Natural killer cell (primary cell): ENCODE measurements around the gene SPDYC. TPM values are rescaled to one million over a fixed set of nuclear protein-coding genes. Genes with fewer than 3 reads are reported as not detected.

Experiments used
- ATAC-seq, 3 donors: fragments of 150-1000 bp in 2 of 3; fragments of 200-7000 bp in 1 of 3; cut with Tn5 transposase; 1 replicate in 1 of 3; 2 replicates in 2 of 3; pipeline ENCODE4 v1.10.0; 2021; ENCODE audit warnings: mild to moderate bottlenecking in 2 of 3, moderate library complexity in 2 of 3
- DNase-seq, 2 donors: peaks; one replicate each; pipeline versions ENCODE4 v3.0.0 to v3.0.0-alpha.2; 2013 to 2021; ENCODE audit warnings: mixed read lengths in 1 of 2
- H3K27ac ChIP-seq: one replicate; pipeline ENCODE4 v1.5.1; 2013; ENCODE audit warnings: mild to moderate bottlenecking, low read length
- H3K27me3 ChIP-seq: one replicate; pipeline ENCODE4 v1.6.1; 2013; ENCODE audit warnings: low read length; ENCODE audit not compliant: control insufficient read depth, insufficient read depth
- H3K36me3 ChIP-seq: one replicate; pipeline ENCODE4 v1.6.1; 2013; ENCODE audit warnings: low read length; ENCODE audit not compliant: control insufficient read depth, insufficient read depth
- H3K4me1 ChIP-seq: one replicate; pipeline ENCODE4 v1.6.1; 2013; ENCODE audit warnings: low read length; ENCODE audit not compliant: control insufficient read depth, insufficient read depth
- H3K4me3 ChIP-seq: one replicate; pipeline ENCODE4 v1.5.1; 2013; ENCODE audit warnings: low read length
- H3K9me3 ChIP-seq: one replicate; pipeline ENCODE4 v1.6.1; 2013; ENCODE audit warnings: low read length; ENCODE audit not compliant: control insufficient read depth, insufficient read depth
- H3K27ac Mint-ChIP-seq, 2 donors: one replicate each; pipeline ENCODE4 v1.8.0; 2022; ENCODE audit warnings: mild to moderate bottlenecking in 2 of 2, mixed read lengths in 2 of 2, moderate library complexity in 1 of 2
- H3K27me3 Mint-ChIP-seq, 2 donors: one replicate each; pipeline ENCODE4 v1.8.0; 2022; ENCODE audit warnings: low read depth in 2 of 2, mixed read lengths in 2 of 2
- H3K36me3 Mint-ChIP-seq: one replicate; pipeline ENCODE4 v1.8.0; 2022; ENCODE audit warnings: mixed read lengths
- H3K4me1 Mint-ChIP-seq, 2 donors: one replicate each; pipeline ENCODE4 v1.8.0; 2022; ENCODE audit warnings: mixed read lengths in 2 of 2
- H3K4me3 Mint-ChIP-seq: one replicate; pipeline ENCODE4 v1.8.0; 2022; ENCODE audit warnings: mild to moderate bottlenecking, moderate library complexity, mixed read lengths
- H3K9me3 Mint-ChIP-seq, 2 donors: one replicate each; pipeline ENCODE4 v1.8.0; 2022; ENCODE audit warnings: mixed read lengths in 2 of 2
- WGBS: methylation state at CpG from one replicate; pipeline ENCODE4 v1.1.7; 2013; ENCODE audit warnings: missing lambda C conversion rate; ENCODE audit not compliant: insufficient coverage; 5-methylcytosine and 5-hydroxymethylcytosine counted together
- intact Hi-C: fragments of 100-400 bp; cut with micrococcal nuclease; formaldehyde crosslinking; loops from one replicate; pipeline ENCODE4 v1.14.2; 2022
- total RNA-seq, 4 donors: library from RNA; stranded (reverse); fragments of 120-200 nt in 1 of 4; gene quantifications; one replicate each; pipeline versions ENCODE4 v1.2.3 to v1.2.4, GENCODE V29; 2013 to 2022
- TF ChIP-seq, protein P1 (sequence below): fragments of 200-600 bp; IDR thresholded peaks from one replicate; pipeline ENCODE4 v1.8.0; 2022; ENCODE audit warnings: antibody characterized with exemption

Gene SPDYC
- total RNA-seq, 3 donors from 2014 or later (not counting 1 experiment from before 2014, with no cell fraction given) = not detected

DNA sequence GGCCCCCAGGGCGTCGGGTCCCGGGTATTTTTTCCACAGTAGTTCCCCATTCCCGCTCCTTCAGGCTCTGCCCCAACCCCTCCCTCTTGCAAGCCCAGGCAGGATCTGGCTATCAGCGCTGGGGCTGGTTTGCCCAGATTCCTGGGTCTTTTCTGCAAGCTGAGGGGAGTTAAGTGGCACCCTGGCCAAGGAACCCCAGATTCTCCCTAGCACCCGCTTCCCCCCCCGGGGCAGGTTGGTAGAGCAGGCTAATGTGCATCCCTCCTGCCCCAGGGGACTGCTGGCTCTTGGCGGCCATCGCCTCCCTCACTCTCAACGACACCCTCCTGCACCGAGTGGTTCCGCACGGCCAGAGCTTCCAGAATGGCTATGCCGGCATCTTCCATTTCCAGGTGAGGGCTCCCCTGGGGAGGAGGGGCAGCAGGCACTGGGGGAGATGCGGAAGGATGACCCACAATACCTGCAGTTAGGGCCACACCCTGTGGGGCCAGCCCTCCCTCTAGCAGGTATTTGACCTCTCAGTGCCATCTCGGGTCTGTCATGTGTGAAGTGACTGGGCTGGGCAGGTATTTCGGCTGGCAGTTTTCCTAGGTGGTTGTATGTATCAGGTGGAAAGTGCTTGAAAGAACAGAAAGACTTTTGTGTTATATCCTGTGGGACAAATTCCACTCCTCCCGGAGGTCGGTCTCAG, 13.3 kb downstream of the SPDYC start:
- Mint-ChIP-seq H3K36me3 (no peaks in the 10 kb centered on the region), H3K9me3 (no peaks in the 10 kb centered on the region), H3K27me3 (no peaks in the 10 kb centered on the region), H3K27ac (peak overlapping the region; percentile 16 to 47), H3K4me1 (peaks cover 14 to 48% of the 10 kb centered on the region in 2 donors), H3K4me3 (peak overlapping the region; percentile 88)
- Histone ChIP-seq H3K9me3 (no peaks in the 10 kb centered on the region), H3K36me3 (peaks cover 33% of the 10 kb centered on the region), H3K4me3 (no peak overlapping the region), H3K27ac (no peak overlapping the region), H3K27me3 (no peaks in the 10 kb centered on the region), H3K4me1 (peaks cover 25% of the 10 kb centered on the region)
- 95% methylated on average over 19 of the region's 19 CpGs for WGBS
- ATAC-seq (no peak), DNase-seq (no peak)
- TF ChIP-seq, protein P1, sequence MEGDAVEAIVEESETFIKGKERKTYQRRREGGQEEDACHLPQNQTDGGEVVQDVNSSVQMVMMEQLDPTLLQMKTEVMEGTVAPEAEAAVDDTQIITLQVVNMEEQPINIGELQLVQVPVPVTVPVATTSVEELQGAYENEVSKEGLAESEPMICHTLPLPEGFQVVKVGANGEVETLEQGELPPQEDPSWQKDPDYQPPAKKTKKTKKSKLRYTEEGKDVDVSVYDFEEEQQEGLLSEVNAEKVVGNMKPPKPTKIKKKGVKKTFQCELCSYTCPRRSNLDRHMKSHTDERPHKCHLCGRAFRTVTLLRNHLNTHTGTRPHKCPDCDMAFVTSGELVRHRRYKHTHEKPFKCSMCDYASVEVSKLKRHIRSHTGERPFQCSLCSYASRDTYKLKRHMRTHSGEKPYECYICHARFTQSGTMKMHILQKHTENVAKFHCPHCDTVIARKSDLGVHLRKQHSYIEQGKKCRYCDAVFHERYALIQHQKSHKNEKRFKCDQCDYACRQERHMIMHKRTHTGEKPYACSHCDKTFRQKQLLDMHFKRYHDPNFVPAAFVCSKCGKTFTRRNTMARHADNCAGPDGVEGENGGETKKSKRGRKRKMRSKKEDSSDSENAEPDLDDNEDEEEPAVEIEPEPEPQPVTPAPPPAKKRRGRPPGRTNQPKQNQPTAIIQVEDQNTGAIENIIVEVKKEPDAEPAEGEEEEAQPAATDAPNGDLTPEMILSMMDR = no peak
- intact Hi-C loops = no loop called here

DNA sequence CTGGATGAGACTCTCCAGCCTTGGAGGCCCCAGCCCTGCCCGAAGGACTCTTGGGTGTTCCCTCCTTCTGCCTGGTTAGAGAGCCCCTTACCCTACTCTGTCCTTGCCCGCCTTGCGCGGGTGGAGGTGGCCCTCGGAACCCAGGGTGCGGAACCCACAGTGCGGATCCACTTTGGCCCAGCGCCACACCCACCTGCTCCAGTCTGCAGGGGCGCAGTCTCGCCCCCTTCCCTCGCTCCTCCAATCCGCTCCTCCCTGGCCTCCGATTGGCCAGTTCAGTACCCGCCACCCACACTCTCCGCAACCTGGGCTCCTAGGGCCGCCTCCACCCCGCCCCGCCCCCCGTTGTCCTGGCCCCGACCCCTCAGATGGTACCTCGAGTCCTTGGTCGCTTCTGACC, 14.1 kb downstream of the SPDYC start:
- TF ChIP-seq, protein P1 = no peak
- 93% methylated on average over 22 of the region's 22 CpGs for WGBS
- Histone ChIP-seq H3K27me3 (no peaks in the 10 kb centered on the region), H3K27ac (no peak overlapping the region), H3K9me3 (no peaks in the 10 kb centered on the region), H3K4me3 (no peak overlapping the region), H3K4me1 (peaks cover 25% of the 10 kb centered on the region), H3K36me3 (peaks cover 40% of the 10 kb centered on the region)
- intact Hi-C loops = no loop called here
- Mint-ChIP-seq H3K27me3 (no peaks in the 10 kb centered on the region), H3K27ac (peak overlapping the region in 1 of 2 donors; percentile 18), H3K4me1 (peaks cover 14 to 48% of the 10 kb centered on the region in 2 donors), H3K36me3 (no peaks in the 10 kb centered on the region), H3K4me3 (peak overlapping the region; percentile 13), H3K9me3 (no peaks in the 10 kb centered on the region)
- ATAC-seq (no peak), DNase-seq (no peak)

DNA sequence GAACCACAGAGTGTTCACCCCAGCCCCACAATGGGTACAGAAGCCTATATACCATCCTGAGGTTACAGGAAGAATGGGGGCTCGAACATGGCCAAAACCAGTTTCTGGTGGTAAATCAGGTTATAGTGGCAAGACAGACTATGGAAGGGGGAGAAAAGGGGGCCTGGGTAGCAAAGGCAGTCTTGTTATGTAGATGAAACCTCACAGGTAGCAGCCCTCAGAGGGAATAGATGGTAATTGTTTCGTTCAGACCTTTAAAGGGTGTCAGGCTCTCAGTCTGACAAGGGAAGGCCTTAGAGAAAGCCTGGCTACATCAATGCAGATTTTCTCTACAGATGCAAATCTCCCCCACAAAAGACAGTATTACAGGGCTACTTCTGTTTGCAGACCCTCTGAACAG, 15.1 kb downstream of the SPDYC start:
- Histone ChIP-seq H3K4me1 (peaks cover 25% of the 10 kb centered on the region), H3K9me3 (no peaks in the 10 kb centered on the region), H3K27ac (no peak overlapping the region), H3K36me3 (peaks cover 49% of the 10 kb centered on the region), H3K27me3 (no peaks in the 10 kb centered on the region), H3K4me3 (no peak overlapping the region)
- TF ChIP-seq, protein P1 = no peak
- Mint-ChIP-seq H3K27ac (peak overlapping the region in 1 of 2 donors; percentile 18), H3K36me3 (peaks cover 8% of the 10 kb centered on the region), H3K4me1 (peaks cover 14 to 57% of the 10 kb centered on the region in 2 donors), H3K9me3 (no peaks in the 10 kb centered on the region), H3K4me3 (no peak overlapping the region), H3K27me3 (no peaks in the 10 kb centered on the region)
- ATAC-seq (no peak), DNase-seq (no peak)
- intact Hi-C loops = no loop called here
- WGBS = 89% methylated on average over 2 of the region's 2 CpGs
